ENCODE measurements around the gene CDCA4.

GRCh38 chr14:104983231-104983721 lies 37.6 kb downstream of the CDCA4 start:
- TF ChIP-seq, protein P1, sequence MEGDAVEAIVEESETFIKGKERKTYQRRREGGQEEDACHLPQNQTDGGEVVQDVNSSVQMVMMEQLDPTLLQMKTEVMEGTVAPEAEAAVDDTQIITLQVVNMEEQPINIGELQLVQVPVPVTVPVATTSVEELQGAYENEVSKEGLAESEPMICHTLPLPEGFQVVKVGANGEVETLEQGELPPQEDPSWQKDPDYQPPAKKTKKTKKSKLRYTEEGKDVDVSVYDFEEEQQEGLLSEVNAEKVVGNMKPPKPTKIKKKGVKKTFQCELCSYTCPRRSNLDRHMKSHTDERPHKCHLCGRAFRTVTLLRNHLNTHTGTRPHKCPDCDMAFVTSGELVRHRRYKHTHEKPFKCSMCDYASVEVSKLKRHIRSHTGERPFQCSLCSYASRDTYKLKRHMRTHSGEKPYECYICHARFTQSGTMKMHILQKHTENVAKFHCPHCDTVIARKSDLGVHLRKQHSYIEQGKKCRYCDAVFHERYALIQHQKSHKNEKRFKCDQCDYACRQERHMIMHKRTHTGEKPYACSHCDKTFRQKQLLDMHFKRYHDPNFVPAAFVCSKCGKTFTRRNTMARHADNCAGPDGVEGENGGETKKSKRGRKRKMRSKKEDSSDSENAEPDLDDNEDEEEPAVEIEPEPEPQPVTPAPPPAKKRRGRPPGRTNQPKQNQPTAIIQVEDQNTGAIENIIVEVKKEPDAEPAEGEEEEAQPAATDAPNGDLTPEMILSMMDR (IDR thresholded peaks at IDR 0.05 in 8 of 11, conservative IDR thresholded peaks at IDR 0.05 in 3 of 11): no peak
- no peak for TF ChIP-seq POLR2A (IDR thresholded peaks at IDR 0.05)

Data from spleen (tissue), 7 donors.